IPS-15b (cell line): ENCODE results near the gene IGF2.
"Not testable (repeated sequence)": the region's sequence is repeated elsewhere in the genome, so short reads cannot be mapped to it uniquely, and the experiment has no call there.

Source experiments
- H3K27me3 ChIP-seq: one replicate; pipeline ENCODE4 v1.6.1; 2013; ENCODE audit warnings: low read length; ENCODE audit not compliant: control insufficient read depth, insufficient read depth
- H3K36me3 ChIP-seq: one replicate; pipeline ENCODE4 v1.6.1; 2013; ENCODE audit warnings: low read length; ENCODE audit not compliant: control insufficient read depth, insufficient read depth
- H3K4me1 ChIP-seq: one replicate; pipeline ENCODE4 v1.6.1; 2013; ENCODE audit warnings: mild to moderate bottlenecking, low read length; ENCODE audit not compliant: control insufficient read depth, insufficient read depth
- H3K4me3 ChIP-seq: one replicate; pipeline ENCODE4 v1.5.1; 2013; ENCODE audit warnings: low read depth, low read length
- H3K9ac ChIP-seq: one replicate; pipeline ENCODE4 v1.6.1; 2013; ENCODE audit warnings: low read depth, mild to moderate bottlenecking, low read length
- H3K9me3 ChIP-seq: one replicate; pipeline ENCODE4 v1.6.1; 2013; ENCODE audit warnings: mild to moderate bottlenecking, low read length; ENCODE audit not compliant: control insufficient read depth, insufficient read depth

The IGF2 gene

GRCh38 chr11:2178055-2178773 is 39.0 kb upstream of the IGF2 start:
- H3K4me3 ChIP-seq, H3K9ac ChIP-seq, H3K4me1 ChIP-seq, H3K27me3 ChIP-seq, H3K9me3 ChIP-seq, H3K36me3 ChIP-seq: not testable (repeated sequence)

DNA sequence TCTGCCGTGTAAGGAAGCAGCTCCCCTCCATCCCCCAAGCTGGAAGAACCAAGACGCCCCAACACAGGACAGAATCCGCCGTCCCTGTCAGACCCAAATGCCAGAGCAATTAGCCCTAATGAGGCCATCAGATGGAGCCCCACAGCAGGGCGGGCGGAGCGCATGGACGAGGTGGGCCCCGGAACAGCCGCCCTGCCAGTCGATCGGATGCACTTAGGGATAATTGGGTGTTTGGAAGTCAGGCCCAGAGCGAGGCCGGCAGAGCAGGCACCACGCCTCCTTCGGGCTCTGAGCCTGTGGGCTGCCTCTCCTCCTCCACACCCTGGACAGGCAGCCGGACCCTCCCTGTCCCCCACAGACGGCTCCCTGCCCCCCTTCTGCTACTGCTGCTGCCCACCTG is 37.9 kb upstream of the IGF2 start:
- no peaks in the 10 kb centered on the region for H3K4me1 ChIP-seq
- H3K27me3 ChIP-seq = no peaks in the 10 kb centered on the region
- no peak overlapping the region for H3K4me3 ChIP-seq
- no peaks in the 10 kb centered on the region for H3K9me3 ChIP-seq
- H3K9ac ChIP-seq = no peak overlapping the region
- no peaks in the 10 kb centered on the region for H3K36me3 ChIP-seq

DNA sequence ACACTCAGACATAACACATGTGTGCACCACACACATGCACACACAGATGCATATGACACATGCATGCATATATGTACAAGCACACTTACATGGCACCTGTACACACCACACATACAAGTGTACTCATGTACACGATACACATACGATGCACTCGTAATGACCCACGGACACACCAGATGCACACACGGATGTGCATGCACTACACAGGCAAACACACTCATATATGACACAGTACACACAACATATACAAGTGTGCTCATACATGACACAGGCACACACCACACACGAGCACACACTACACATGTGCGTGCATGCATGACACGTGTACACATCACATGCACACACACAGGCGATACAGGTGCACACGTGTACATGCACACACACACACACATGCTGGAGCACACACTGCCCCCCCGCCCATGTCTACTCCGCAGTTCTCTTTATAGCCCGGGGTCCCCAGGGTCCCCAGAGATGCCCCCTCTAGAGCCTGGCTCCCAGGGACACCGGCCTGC is 37.3 kb upstream of the IGF2 start:
- H3K36me3 ChIP-seq = no peaks in the 10 kb centered on the region
- H3K4me1 ChIP-seq = no peaks in the 10 kb centered on the region
- H3K27me3 ChIP-seq = no peaks in the 10 kb centered on the region
- H3K9me3 ChIP-seq = no peaks in the 10 kb centered on the region
- no peak overlapping the region for H3K4me3 ChIP-seq
- H3K9ac ChIP-seq = no peak overlapping the region

DNA sequence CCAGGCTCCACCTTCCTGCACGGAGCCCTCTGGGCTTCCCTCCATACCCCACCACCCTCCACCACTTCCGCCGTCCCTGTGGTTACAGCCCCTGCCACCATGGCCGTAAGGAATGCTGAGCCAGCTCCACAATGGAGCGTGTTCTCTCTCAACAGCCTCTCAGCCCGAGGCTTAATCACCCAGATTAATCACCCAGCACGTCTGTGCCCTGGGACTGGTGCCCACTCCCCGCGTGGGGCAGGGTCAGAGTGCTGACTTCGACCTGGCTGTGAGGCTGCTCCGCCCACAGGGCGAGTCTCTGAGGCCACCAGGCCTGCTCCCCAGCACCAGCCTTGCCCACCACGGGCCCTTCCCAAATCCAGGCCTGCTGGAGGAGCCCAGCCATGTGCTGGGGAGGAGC is 36.5 kb upstream of the IGF2 start:
- no peaks in the 10 kb centered on the region for H3K4me1 ChIP-seq
- H3K4me3 ChIP-seq = no peak overlapping the region
- H3K36me3 ChIP-seq = no peaks in the 10 kb centered on the region
- H3K9me3 ChIP-seq = no peaks in the 10 kb centered on the region
- no peak overlapping the region for H3K9ac ChIP-seq
- no peaks in the 10 kb centered on the region for H3K27me3 ChIP-seq

DNA sequence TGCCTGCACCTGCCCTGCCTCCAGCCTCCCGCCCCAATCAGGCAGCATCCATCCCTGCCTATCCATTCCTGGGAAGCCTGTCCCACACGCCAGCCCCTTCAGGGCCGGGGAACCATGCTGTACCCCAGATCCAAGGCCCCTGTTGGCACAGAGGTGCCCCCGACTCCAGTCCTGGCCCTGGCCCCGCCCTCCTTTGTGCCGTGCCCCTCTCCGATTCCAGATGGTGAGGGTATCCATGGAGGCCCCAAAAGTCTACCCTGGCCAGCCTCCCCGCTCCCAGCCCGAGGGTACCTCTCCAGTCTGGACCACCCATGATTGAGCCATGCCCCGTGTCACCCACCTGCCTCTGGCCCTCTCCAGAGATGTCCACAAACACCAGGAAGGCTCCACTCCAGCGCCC is 35.2 kb upstream of the IGF2 start:
- H3K4me1 ChIP-seq = no peaks in the 10 kb centered on the region
- H3K27me3 ChIP-seq = no peaks in the 10 kb centered on the region
- no peak overlapping the region for H3K4me3 ChIP-seq
- no peaks in the 10 kb centered on the region for H3K36me3 ChIP-seq
- no peak overlapping the region for H3K9ac ChIP-seq
- H3K9me3 ChIP-seq = no peaks in the 10 kb centered on the region

GRCh38 chr11:2173761-2174160 is 34.6 kb upstream of the IGF2 start:
- no peaks in the 10 kb centered on the region for H3K36me3 ChIP-seq
- H3K27me3 ChIP-seq = no peaks in the 10 kb centered on the region
- H3K4me3 ChIP-seq = no peak overlapping the region
- H3K9me3 ChIP-seq = no peaks in the 10 kb centered on the region
- H3K4me1 ChIP-seq = no peaks in the 10 kb centered on the region
- no peak overlapping the region for H3K9ac ChIP-seq

DNA sequence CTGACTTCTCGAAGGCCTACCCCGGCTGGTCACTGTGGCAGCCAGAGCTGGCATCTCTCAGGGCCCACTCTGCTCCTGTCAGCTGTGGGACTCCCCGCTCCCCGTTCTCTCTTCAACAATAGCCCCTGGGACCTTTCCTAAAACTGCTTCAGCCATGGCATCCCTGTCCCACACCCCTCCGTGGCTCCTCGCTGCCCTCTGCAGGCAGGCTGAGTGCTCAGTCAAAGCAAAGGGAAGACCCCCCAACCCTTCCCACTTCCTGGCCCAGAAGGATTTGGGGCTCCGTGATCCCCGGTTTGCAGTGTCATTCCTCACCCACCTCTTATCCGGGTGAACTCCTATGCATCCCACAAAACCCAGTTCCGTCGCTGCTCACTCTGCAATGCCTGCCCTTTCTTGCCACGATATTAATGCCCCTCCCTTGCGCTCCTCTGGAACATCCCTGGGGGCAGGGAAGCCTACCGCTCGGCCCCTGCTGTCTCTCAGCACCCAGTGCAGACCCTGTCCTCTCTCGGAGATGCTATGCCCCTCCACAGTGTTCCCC is 34.0 kb upstream of the IGF2 start:
- Histone ChIP-seq H3K27me3 (no peaks in the 10 kb centered on the region), H3K36me3 (no peaks in the 10 kb centered on the region), H3K9ac (no peak overlapping the region), H3K4me3 (no peak overlapping the region), H3K4me1 (no peaks in the 10 kb centered on the region), H3K9me3 (no peaks in the 10 kb centered on the region)

DNA sequence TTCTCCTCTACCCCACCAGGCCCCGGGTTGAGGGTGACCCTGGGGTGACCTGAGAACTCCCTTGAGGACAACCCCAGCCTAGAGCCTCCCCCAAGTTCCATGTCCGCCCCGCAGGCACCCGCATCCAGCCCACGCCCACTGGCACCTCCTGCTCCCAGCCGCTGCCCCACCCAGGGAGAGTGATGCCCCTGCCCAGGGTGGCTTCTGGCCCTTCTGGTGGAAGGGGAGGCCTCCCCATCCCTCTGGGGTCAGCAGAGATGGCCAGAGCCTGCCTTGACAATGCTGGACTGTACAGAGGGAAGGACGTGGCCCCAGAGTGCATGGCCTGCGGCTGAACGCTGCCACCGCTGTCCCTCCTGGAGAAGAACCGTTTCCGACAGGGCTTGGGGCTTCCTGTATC is 33.5 kb upstream of the IGF2 start:
- H3K27me3 ChIP-seq = no peaks in the 10 kb centered on the region
- no peak overlapping the region for H3K4me3 ChIP-seq
- H3K9ac ChIP-seq = no peak overlapping the region
- no peaks in the 10 kb centered on the region for H3K36me3 ChIP-seq
- H3K4me1 ChIP-seq = no peaks in the 10 kb centered on the region
- no peaks in the 10 kb centered on the region for H3K9me3 ChIP-seq

GRCh38 chr11:2171591-2172003 is 32.4 kb upstream of the IGF2 start, which contains the start of gene TH:
Gene TH, minus strand, starts transcription at chr11:2171815. Its CDS starts 29 bp downstream, at chr11:2171786.
- Histone ChIP-seq H3K4me3 (no peak within 1 kb of the TSS), H3K36me3 (no peaks in the 10 kb centered on the region), H3K27me3 (no peaks in the 10 kb centered on the region), H3K4me1 (no peaks in the 10 kb centered on the region), H3K9me3 (no peaks in the 10 kb centered on the region), H3K9ac (no peak within 1 kb of the TSS)

GRCh38 chr11:2169626-2170570 is 30.7 kb upstream of the IGF2 start:
- H3K36me3 ChIP-seq = no peaks in the 10 kb centered on the region
- no peak overlapping the region for H3K4me3 ChIP-seq
- no peaks in the 10 kb centered on the region for H3K27me3 ChIP-seq
- no peaks in the 10 kb centered on the region for H3K9me3 ChIP-seq
- H3K9ac ChIP-seq = no peak overlapping the region
- H3K4me1 ChIP-seq = no peaks in the 10 kb centered on the region

GRCh38 chr11:2169005-2169378 is 29.8 kb upstream of the IGF2 start:
- no peaks in the 10 kb centered on the region for H3K36me3 ChIP-seq
- H3K9ac ChIP-seq = no peak overlapping the region
- no peaks in the 10 kb centered on the region for H3K4me1 ChIP-seq
- H3K9me3 ChIP-seq = no peaks in the 10 kb centered on the region
- no peak overlapping the region for H3K4me3 ChIP-seq
- H3K27me3 ChIP-seq = no peaks in the 10 kb centered on the region
